Activated gamma-delta T cell treated with Interleukin-2 at 50 U/mL for 16 hours (primary cell): ENCODE measurements around the gene AHRR.

ENCODE experiments used
- DNase-seq: peaks from one replicate; pipeline ENCODE4 v3.0.0-alpha.2; 2020

AHRR gene

DNA sequence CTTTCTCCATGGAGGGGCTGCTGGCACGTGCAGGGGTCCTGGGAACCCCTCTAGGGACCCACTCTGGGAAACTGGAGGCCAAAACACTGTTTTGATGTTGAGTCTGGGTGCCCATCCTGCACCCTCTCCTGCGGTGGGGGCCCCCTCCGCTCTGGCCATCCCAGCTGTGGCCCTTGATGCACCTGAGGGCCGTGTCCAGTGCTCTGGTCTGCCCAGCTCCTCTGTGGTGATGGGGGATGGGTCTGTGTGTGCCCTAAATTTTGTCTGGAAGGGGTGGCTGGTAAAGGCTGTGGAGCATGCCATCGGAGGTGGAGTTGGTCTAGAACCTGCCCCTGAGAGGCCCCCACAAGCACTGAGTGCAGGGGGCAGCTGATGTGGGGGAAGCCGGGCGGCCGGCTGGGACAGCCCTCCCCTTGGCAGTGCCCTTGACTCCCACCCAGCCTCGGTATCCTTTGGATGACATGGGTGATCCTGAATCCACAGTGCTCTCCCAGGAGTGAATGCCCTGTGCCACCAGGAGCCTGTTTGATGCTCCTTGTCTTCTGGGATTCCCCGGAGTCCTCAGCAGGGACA lies 26.3 kb downstream of the AHRR start:
- DNase-seq = no peak

DNA sequence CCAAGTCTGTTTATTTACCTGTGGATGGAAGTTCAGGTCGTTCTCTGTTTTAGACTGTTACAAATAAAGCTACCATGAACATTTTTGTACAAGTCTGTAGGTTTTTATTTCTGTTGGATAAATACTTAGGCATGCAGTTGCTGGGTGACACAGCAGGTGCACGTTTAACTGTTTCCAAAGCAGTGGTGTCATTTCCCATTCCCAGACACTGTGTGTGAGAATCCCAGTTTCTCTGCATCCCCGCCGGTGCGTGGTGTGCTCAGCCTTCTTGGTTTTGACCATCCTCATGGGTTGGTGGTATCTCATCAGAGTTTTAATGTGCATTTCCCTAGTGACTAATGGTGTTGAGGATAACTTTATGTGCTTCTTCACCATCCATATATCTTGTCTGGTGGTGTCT lies 27.2 kb downstream of the AHRR start:
- DNase-seq = no peak

DNA sequence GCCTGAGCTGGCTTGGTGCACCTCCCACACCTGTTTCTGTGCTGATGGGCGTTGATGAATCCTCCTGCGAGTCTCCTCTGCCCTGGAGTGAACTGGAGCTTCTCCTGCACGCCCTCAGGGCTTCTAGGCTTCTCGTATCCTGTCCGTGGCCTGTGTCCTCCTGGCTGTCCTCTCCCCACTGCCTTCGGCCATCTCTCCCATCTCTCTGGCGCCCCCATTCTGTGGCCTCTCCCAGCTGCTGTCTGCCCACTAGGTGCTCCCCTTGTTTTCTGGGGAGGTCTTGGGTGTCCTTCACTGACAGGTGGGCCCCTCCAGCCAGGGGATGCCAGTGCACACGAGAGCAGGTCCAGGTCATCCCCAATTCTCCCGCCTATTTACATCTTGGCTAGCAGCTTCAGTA lies 28.8 kb downstream of the AHRR start:
- no peak for DNase-seq

DNA sequence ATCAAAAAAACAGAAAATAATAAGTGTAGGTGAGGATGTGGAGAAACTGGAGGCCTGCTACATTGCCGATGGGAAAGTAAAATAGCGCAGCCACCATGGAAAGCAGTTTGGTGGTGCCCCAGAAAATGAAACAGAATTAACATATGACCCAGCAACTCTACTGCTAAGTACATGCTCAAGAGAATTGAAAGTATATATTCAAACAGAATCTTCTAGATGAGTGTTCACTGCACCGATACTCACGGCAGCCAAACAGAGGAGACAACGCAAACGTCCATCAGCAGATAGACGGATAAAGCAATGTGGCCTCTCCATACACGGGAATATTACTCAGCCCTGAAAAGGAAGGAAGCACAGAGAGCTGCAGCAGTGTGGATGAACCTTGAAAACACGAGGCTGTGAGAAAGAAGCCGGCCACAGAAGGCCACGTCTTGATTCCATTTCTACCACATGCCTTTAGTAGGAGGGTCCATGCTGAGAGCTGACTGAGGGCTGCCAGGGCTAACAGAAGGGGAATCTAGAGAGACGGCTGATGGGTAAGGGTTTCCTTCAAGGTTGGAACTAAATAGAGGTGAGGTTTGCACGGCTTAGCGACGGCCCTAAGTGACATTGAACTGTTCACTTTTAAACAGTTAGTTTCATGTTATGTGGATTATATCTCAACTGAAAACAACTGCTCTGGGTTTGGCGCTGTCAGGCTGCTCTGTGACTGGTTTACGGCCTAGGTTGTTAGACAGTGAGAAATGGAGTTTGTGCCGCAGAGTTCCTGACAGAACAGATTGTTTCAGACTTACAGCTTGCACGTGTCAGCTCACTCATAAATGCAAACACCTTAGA lies 29.8 kb downstream of the AHRR start:
- no peak for DNase-seq

DNA sequence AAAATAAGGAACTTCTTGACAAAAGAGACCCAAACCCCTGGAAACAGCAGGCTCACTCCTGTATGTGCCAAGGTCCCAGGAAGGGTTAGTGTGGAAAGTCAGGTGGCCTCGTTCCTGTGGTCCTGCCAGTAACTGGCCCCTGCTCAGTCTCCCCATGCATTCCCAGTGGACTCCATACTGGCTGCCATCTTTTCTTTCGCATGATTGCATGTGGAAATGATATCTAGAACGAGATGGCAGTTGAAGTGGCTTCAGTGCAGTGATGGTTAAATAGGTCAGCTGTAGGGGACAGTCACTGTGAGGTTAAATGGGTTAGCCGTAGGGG lies 30.4 kb downstream of the AHRR start:
- DNase-seq = no peak

DNA sequence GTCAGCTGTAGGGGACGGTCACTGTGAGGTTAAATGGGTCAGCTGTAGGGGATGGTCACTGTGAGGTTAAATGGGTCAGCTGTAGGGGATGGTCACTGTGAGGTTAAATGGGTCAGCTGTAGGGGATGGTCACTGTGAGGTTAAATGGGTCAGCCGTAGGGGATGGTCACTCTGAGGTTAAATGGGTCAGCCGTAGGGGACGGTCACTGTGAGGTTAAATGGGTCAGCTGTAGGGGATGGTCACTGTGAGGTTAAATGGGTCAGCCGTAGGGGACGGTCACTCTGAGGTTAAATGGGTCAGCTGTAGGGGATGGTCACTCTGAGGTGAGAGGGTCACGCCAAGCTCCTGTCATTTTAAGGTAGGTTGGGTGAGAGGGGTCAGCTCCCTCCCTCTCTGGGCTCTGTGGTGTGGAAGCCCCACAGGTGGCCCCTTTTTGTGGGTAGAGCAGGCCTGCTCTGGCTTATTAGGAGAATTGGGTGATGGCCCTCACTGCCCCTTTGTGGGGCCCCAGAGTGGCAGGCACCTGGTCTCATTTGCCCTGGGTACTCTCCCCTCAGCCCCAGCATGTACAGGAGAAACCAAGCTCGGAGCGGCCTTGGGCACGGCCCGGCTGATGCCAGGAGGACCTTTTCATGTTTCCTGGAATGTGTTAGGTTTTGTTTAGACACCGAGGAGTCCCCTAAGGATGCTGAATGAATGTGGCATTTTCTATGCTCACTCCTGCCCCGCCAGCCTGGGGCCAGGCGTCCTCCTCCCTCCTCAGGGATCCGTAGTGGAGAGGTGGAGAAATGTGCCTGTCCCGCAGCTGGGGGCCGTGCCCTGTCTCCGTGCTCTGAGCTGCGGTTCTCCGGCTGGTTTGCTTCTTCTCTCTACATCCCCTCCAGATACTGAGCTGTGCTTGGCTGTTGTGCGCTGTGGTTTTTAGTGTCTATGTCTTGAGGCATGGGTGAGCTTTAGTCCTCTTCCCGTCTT lies 31.4 kb downstream of the AHRR start:
- DNase-seq = no peak

DNA sequence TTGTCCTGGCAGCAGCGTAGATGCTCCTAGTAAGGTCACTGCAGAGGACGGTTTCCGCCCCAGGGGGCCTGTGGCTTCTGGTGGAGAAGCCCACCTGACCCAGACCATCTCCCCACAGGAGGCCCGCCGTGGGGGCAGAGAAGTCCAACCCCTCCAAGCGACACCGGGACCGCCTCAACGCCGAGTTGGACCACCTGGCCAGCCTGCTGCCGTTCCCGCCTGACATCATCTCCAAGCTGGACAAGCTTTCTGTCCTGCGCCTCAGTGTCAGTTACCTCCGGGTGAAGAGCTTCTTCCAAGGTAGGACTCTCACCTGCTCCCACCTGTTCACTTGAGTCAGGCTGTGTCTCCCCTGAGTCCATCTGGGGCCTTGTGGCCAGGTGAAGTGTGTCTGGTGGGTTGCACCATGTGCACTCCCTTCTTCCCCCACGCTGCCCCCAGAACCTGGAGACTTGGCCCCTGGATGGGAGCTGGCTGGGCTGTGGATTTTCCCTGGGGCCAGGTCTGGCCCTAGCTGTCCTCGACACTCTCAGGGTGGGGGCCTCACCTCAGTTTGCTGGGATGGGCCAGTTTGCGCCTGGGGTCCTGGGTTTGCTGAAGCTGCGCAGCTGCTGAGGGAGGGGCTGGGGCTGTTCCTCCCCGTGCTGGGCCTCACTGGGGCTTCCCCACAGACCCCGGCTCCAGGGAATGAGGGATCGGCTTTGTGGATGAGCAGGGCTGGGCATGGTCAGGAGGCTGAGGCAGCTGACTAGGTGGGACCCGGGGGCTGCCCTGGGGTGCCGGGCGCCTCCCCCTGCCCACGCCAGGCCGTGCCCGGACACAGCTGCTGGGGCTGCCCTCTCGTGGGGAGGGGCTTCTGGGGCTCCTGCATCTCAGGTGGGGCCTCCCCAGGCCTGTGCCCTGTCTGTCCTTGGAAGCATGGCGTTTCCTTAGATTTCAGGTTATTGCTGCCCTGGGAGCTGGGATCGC lies 32.4 kb downstream of the AHRR start:
- no peak for DNase-seq

DNA sequence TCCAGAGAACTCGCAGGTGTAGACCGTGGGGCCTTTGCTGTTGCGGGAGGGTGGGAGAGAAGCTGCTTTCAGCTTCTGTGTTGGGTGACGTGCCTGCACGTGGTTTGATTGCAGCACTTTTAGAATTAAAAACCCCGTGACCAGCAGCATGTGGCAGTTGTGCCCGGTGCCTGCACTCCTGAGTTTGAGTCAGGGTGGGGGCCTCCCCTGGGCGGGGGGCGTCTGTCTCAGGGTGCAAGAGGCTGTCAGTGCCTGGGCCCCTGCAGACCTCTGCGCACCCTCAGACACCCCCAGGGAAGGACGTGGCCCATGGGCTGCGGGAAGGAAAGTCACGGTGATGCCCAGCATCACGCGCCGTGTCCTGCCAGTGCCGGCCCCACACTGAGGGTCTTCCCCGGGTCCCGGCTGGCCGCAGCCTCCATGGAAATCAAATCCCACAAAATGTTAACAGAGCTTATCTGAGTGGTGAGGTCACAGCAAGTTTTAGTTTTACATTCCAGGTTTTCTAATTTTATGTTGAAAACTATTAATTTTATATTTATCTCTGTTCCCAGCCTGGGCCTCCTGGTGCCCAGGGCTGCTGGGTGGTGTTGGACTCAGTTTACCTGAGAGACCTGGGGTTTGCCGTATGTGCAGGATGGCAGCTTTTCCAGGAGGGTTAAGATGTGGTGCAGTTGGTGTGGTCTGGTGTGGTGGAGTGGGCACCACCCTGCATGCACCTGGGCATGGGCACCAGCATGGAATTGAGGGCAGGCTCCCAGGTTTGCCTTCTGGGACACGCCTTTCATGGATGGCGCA lies 33.3 kb downstream of the AHRR start:
- DNase-seq = no peak

DNA sequence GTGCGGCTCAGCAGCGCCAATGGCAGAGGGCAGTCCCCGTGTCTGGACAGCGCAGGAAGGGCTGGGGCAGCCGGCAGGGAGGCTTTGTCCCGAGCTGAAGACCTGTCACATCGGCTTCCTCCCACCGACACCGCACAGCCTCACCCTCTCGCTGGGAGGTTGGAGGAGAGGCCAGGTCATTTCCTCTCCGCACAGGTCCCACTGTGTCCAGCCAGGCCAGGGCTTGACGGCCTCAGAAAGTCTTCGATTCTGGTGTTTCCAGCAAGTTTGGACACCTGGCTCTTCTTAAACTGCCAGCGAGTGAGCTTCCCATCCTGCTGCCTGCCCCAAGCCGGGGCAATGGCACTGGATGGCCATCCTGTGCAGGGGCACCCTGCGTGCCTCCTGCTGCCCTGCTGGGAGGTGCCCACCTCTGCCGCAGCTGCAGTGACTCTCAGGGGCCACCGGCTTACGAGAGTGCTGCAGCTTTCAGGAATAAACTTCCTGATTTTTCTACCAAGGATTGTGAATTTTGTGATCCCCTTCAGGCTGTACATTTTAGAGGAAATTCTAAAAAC lies 33.9 kb downstream of the AHRR start:
- DNase-seq = no peak

DNA sequence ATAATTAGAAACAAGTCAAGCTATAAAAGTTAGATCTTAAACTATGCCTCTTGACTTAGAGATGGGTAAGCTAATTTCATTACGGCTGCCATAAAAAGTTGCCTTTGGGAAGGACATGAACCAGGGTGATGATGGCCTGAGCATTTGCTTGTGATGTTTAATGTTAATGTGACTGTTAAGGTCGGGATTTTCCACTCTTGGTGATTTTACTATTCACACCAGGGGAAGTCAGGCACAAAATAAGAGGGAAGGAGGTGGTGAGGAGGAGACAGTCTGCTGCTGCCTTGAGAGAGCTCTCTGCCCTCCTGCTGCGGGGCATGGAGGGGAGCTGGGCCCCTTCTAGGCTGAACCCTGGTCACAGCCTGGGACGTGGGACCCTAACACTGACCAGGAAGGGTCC lies 34.4 kb downstream of the AHRR start:
- no peak for DNase-seq

DNA sequence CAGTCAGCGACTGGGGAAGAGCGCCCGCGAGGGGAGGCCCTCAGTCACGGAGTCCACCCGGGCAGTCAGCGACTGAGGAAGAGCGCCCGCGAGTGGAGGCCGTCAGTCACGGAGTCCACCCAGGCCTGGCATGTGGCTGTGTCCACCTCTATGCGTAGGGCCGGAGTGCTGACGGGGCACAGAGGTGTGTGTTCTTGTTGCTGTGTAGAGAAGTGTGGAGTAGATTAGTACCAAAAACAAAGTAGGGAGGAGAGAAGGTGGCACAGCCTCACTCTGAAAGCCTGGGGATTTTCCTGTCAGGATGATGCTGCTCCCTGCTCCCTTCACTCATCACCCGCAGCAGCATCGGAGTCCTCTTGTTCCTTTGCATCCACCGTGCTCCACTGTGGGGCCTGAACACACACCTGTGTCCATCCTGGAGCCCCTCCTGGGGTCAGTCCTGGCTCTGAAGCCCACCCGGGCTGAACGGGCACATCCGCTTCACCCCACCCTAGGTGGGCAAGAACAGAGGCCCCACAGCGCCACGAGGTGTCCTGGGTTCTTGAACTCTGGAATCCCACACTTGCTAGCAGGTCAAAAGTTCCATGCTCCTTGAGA lies 37.9 kb downstream of the AHRR start:
- no peak for DNase-seq

DNA sequence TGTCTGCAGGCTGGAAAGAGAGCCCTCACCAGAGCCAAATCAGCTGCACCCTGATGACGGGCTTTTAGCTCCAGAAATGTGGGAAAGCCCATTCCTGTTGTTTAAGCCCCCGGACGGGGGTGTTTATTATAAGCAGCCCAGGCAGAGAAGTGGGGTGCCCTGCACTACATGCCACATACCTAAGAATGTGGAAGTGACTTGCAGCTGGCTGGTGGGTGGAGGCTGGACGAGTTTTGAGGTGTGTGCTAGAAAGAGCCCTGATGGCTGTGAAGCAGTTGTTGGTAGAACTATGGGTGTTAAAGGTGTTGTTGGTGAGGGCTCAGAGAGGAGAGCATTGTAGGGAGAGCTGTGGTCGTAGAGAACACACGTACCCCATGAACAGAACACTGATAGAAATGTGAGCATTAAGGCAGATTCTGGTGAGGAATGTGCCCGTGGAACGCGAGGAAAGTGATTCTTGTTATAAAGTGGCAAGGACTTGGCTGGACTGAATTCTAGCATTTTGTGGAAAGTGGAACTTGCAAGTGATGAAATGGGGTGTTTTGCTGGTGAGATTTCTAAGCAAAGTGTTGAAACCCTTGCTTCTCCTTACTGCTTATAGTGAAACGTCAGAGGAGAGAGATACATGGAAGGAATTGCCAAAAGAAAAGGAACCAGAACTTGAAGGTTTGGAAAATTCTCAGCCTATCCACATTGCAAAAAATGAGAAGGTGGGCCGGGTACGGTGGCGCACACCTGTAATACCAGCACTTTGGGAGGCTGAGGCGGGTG lies 38.9 kb downstream of the AHRR start:
- DNase-seq = no peak

DNA sequence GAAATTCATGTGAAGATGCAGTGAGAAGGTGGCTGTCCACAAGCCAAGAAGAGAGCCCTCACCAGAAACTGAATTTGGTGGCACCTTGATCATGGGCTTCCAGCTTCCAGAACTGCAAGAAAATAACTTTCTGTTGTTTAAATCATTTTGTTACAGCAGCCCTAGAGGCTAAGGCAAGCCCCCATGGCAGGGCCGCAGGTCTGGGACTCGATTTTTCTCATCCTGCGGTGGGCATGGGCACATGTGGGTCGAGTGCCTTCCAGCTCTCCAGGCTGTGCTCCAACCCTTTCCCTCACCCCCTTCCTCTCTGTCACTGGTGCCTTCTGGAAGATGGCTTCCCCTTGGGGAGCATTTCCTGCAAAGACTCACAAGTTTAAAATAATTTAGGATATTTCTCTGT lies 40.7 kb downstream of the AHRR start:
- no peak for DNase-seq

DNA sequence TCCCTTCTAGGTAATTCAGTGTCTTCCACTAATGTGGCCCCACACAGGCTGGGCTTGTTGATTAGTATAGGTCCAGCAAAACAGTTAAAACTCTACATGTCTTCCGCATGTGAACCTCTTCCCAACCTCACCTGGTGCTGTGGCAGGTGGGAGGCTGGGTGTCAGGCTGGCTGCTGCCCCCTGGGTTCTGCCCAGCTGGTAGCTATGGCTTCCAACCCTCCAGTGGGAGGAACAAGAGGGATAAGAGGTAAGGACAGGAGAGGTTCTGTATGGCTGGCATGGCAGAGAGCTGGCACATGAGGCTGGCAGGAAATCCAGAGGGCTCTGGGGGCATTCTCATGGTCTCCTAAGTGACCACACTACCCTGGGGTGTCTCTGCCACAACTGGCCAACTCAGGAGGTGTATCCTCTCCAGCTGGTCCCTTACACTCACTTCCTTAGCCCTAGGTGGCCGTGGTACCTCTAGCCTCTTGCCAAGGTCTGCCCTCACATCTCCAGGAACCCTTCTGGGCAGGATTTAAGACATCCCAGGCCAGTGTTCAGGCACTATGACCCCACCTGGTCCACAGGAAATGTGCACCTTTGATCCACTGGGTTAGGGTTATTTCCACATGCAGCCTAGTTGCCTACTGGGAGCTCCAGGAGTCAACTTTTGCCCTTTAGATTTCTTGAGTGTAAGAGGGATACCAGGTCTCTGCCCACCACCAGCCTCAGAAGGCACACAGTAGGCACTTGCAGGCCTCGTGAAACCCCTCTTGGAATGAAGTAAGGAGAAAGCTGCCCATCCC lies 41.7 kb downstream of the AHRR start:
- no peak for DNase-seq

DNA sequence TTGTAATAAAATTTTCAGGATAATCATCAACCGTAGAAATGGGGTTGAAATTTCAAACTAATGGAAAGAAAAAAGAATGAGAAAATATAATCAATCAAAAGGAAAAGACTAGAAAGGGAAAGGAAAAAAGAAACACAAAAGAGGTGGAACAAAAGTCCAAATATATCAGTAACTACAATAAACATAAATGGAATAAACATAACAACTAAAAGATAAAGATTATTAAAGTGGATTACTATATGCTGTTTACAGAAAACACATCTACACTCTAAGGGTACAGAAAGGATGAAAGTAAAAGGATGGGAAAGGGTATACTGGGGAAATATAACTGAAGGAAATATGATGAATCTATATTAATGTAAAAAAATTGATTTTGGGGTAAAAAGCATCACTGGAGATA lies 43.0 kb downstream of the AHRR start:
- DNase-seq = no peak

DNA sequence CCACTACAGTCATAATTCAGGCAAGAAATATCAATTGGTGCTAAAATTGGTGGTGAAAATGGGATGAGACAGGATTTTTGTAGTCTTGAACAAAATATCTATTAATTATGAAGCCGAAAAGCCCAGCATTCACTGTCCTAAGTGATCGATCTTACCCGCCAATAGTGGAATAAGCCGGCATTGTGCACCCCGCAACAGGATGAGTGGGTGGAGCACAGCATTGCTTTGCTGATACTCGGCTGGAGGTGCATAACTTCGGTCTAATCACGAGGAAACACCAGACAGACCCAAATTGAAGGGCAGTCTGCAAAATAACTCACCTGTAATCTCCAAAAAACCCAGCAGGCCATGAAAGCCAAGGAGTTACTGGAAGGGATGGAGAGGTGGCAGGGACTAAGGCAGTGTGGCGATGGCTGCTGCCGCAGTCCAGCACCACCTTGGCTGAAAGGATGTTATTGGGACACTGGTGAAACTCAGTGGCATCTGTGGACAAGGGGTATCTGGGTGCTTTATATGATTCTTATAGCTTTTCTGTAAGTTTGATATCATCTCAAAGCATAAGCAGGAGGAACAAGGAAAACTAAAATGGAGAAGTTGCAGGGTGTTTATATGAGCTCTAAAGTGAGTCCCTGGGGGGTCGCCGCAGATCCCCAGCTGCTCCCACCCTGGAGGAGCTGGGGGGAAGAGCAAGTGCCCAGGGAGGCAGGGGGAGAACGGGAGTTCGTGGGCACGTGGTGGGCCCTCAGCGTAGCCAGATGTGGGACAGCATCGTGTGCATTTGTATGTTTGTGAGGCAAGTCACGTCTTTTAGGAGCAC lies 45.2 kb downstream of the AHRR start:
- no peak for DNase-seq

DNA sequence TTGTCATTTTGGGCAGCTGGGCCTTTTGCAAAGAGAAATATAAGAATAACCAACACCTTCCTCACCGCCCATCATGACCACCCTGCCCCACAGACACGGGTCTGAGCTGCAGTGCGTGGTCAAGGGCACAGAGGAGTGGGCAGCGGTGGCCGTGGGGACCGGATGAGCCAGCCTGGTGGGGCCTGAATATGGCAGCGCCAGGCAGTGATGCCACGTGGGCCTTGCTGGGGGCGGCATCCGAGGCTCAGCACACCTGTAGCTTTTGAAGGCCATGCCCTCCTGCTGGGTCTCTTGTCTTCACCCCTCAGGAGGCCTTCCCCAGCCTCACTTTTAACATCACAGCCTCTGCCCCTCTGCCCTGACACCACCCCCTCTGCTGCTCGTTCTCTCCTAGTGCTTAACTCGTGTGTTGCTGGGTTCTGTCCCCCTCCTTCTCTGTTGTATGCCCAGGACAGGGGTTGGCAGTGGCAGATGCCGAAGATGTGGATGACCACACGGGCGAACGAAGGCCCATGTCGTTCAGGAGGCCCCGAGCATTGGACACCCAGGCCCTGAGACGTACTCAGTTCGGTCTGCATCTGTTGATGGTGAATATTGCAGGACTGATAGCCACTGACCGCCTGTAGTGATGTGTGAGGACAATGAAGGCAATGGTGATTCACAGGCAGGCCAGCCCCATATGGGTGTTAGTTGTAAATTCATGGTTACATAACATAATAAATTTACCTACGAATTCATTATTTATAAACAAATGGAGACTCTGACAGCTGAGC lies 46.0 kb downstream of the AHRR start:
- DNase-seq = no peak
